Peyer's patch (tissue), 4 donors: ENCODE results near the gene MTSS2.

Source experiments
- POLR2A ChIP-seq, 2 donors: fragments of 450-650 bp; IDR thresholded peaks; one replicate each; pipeline ENCODE4 v1.5.1; 2017; ENCODE audit warnings: antibody characterized with exemption in 2 of 2, mild to moderate bottlenecking in 2 of 2, moderate library complexity in 2 of 2
- TF ChIP-seq, protein P1 (sequence below), 6 experiments: fragments of 450-650 bp in 4 of 6; fragments of 200-600 bp in 2 of 6; sonication (generic) in 1 of 6; IDR thresholded peaks; one replicate each; pipeline ENCODE4 v1.5.1; 2017 to 2019; ENCODE audit warnings: antibody characterized with exemption in 6 of 6, mild to moderate bottlenecking in 3 of 6, moderate library complexity in 1 of 6

DNA sequence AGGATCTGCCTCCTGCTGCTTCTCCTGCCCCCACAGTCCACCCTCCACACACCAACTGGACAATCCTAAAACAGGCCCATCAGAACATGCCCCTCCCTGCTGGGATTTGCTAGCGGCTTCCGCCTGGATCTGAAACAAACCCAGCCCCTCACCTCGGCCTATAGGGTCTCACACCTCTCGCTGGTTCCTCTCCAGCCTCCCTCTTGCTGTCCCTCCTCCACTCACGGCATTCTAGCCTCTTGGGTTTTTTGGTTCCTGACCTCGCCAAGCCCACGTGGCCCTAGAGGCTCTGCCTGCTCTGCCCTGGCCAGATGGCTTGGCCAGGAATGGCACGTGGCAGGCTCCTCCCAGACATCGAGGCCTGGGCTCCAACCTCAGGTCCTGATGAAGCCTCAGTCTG lies 15.7 kb upstream of the MTSS2 start:
- TF ChIP-seq, protein P1, sequence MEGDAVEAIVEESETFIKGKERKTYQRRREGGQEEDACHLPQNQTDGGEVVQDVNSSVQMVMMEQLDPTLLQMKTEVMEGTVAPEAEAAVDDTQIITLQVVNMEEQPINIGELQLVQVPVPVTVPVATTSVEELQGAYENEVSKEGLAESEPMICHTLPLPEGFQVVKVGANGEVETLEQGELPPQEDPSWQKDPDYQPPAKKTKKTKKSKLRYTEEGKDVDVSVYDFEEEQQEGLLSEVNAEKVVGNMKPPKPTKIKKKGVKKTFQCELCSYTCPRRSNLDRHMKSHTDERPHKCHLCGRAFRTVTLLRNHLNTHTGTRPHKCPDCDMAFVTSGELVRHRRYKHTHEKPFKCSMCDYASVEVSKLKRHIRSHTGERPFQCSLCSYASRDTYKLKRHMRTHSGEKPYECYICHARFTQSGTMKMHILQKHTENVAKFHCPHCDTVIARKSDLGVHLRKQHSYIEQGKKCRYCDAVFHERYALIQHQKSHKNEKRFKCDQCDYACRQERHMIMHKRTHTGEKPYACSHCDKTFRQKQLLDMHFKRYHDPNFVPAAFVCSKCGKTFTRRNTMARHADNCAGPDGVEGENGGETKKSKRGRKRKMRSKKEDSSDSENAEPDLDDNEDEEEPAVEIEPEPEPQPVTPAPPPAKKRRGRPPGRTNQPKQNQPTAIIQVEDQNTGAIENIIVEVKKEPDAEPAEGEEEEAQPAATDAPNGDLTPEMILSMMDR (IDR thresholded peaks at IDR 0.05) = no peak
- TF ChIP-seq POLR2A (IDR thresholded peaks at IDR 0.05) = no peak
